GM19099 (cell line): ENCODE measurements around the gene MAPK10.

ENCODE experiments used
- POLR2A ChIP-seq: IDR thresholded peaks from 3 replicates; pipeline ENCODE4 v1.6.1; 2011; ENCODE audit warnings: low read depth; ENCODE audit not compliant: insufficient read length; ENCODE audit errors: extremely low read depth

MAPK10 gene

GRCh38 chr4:86269354-86269753 is 90.5 kb downstream of the MAPK10 start:
- TF ChIP-seq POLR2A: no peak

GRCh38 chr4:86264241-86264640 is 95.6 kb downstream of the MAPK10 start:
- TF ChIP-seq POLR2A: no peak

GRCh38 chr4:86261636-86262035 is 98.2 kb downstream of the MAPK10 start:
- TF ChIP-seq POLR2A: no peak

GRCh38 chr4:86256086-86256485 is 103.8 kb downstream of the MAPK10 start:
- TF ChIP-seq POLR2A: no peak

- no peak for TF ChIP-seq POLR2A
These were observed 109.2 kb downstream of the MAPK10 start for GRCh38 chr4:86250619-86251018.

GRCh38 chr4:86250006-86250405 is 109.8 kb downstream of the MAPK10 start:
- TF ChIP-seq POLR2A: no peak

GRCh38 chr4:86249074-86249473 is 110.8 kb downstream of the MAPK10 start:
- no peak for TF ChIP-seq POLR2A

GRCh38 chr4:86247906-86248305 is 111.9 kb downstream of the MAPK10 start:
- TF ChIP-seq POLR2A: no peak

GRCh38 chr4:86247320-86247719 is 112.5 kb downstream of the MAPK10 start:
- TF ChIP-seq POLR2A: no peak

GRCh38 chr4:86243750-86244149 is 116.1 kb downstream of the MAPK10 start:
- no peak for TF ChIP-seq POLR2A

- TF ChIP-seq POLR2A: no peak
These were observed 117.2 kb downstream of the MAPK10 start for GRCh38 chr4:86242677-86243076.

- TF ChIP-seq POLR2A: no peak
These were observed 124.3 kb downstream of the MAPK10 start for GRCh38 chr4:86235549-86235948.

GRCh38 chr4:86233681-86234080 is 126.2 kb downstream of the MAPK10 start:
- TF ChIP-seq POLR2A: no peak

GRCh38 chr4:86233090-86233489 is 126.8 kb downstream of the MAPK10 start:
- no peak for TF ChIP-seq POLR2A

- TF ChIP-seq POLR2A: no peak
These were observed 136.4 kb downstream of the MAPK10 start for GRCh38 chr4:86223472-86223871.

GRCh38 chr4:86221002-86221401 is 138.9 kb downstream of the MAPK10 start:
- no peak for TF ChIP-seq POLR2A

GRCh38 chr4:86220121-86220520 is 139.7 kb downstream of the MAPK10 start:
- TF ChIP-seq POLR2A: no peak
